IMR-90 (cell line): ENCODE data around the gene ECM1. TPM values are rescaled to one million over a fixed set of nuclear protein-coding genes. Genes with fewer than 3 reads are reported as not detected.

Source experiments
- ATAC-seq: fragments of 200-7000 bp; cut with Tn5 transposase; 2 replicates; pipeline ENCODE4 v1.9.1; 2020; ENCODE audit warnings: low read depth, mild to moderate bottlenecking, moderate library complexity
- BruUV-seq: library from RNA; stranded (reverse); fragments of 400-500 nt; replicated peaks from 2 replicates; lab custom pipeline; 2021; lab: Mats Ljungman, UMichigan
- CTCF ChIA-PET: fragments of 300-600 bp; formaldehyde crosslinking; extraction: SDS; loops from one replicate; lab custom pipeline; 2021; ENCODE audit warnings: antibody characterized with exemption; lab: Yijun Ruan, JAX
- POLR2A ChIA-PET: fragments of 300-600 bp; sonication (Branson Sonifier 250); formaldehyde crosslinking; loops from one replicate; lab custom pipeline; 2022; ENCODE audit warnings: antibody characterized with exemption; ENCODE audit not compliant: unreplicated experiment; lab: Charles Lee
- DNase-seq: peaks from one replicate; pipeline ENCODE4 v3.0.0; 2013
- H2AFZ ChIP-seq: replicated peaks from 2 replicates; pipeline ENCODE3; 2013; ENCODE audit warnings: low read length, mild to moderate bottlenecking; ENCODE audit not compliant: poor library complexity
- H2AK5ac ChIP-seq: 2 replicates; pipeline ENCODE4 v1.6.1; 2013; ENCODE audit warnings: low read depth, low read length, inconsistent platforms
- H2AK9ac ChIP-seq: replicated peaks from 2 replicates; pipeline ENCODE3; 2013; ENCODE audit warnings: mild to moderate bottlenecking, low read depth, low read length, moderate library complexity; ENCODE audit not compliant: poor library complexity
- H2BK120ac ChIP-seq: 2 replicates; pipeline ENCODE4 v1.6.1; 2013; ENCODE audit warnings: low read depth, low read length, inconsistent platforms
- H2BK15ac ChIP-seq: 3 replicates; pipeline ENCODE4 v1.6.1; 2013; ENCODE audit warnings: low read depth, low read length, inconsistent platforms
- H2BK20ac ChIP-seq: 2 replicates; pipeline ENCODE4 v1.6.1; 2013; ENCODE audit warnings: low read depth, mild to moderate bottlenecking, inconsistent platforms, low read length, moderate library complexity
- H2BK5ac ChIP-seq: 2 replicates; pipeline ENCODE4 v1.6.1; 2013; ENCODE audit warnings: mild to moderate bottlenecking, low read depth, low read length, inconsistent platforms; ENCODE audit not compliant: poor library complexity, severe bottlenecking
- H3K14ac ChIP-seq: replicated peaks from 2 replicates; pipeline ENCODE4 v1.6.1; 2013; ENCODE audit warnings: low read depth, low read length, inconsistent platforms
- H3K18ac ChIP-seq: 2 replicates; pipeline ENCODE4 v1.6.1; 2013; ENCODE audit warnings: low read depth, low read length, control low read depth
- H3K23ac ChIP-seq: 2 replicates; pipeline ENCODE4 v1.6.1; 2013; ENCODE audit warnings: low read depth, low read length, inconsistent platforms
- H3K27ac ChIP-seq: 2 replicates; pipeline ENCODE4 v1.5.1; 2013; ENCODE audit warnings: mild to moderate bottlenecking, control low read depth, low read length; ENCODE audit not compliant: insufficient read depth
- H3K27me3 ChIP-seq: 2 replicates; pipeline ENCODE4 v1.6.1; 2013; ENCODE audit warnings: low read length; ENCODE audit not compliant: control insufficient read depth, insufficient read depth
- H3K36me3 ChIP-seq: 2 replicates; pipeline ENCODE4 v1.6.1; 2013; ENCODE audit warnings: low read length, mixed read lengths; ENCODE audit not compliant: control insufficient read depth, insufficient read depth
- H3K4ac ChIP-seq: 2 replicates; pipeline ENCODE4 v1.6.1; 2013; ENCODE audit warnings: low read depth, low read length, inconsistent platforms
- H3K4me1 ChIP-seq: 2 replicates; pipeline ENCODE4 v1.6.1; 2013; ENCODE audit warnings: low read length, mixed read lengths; ENCODE audit not compliant: control insufficient read depth, insufficient read depth
- H3K4me2 ChIP-seq: 2 replicates; pipeline ENCODE4 v1.6.1; 2013; ENCODE audit warnings: low read depth, mild to moderate bottlenecking, control low read depth, low read length, moderate library complexity
- H3K4me3 ChIP-seq: 2 replicates; pipeline ENCODE4 v1.5.1; 2013; ENCODE audit warnings: low read depth, mild to moderate bottlenecking, control low read depth, low read length, moderate library complexity; ENCODE audit not compliant: insufficient read depth
- H3K56ac ChIP-seq: 2 replicates; pipeline ENCODE4 v1.6.1; 2013; ENCODE audit warnings: low read length, inconsistent platforms; ENCODE audit not compliant: insufficient read depth; ENCODE audit errors: extremely low read depth
- H3K79me1 ChIP-seq, 2 experiments: 2 replicates each; pipeline ENCODE4 v1.6.1; 2013; ENCODE audit warnings: low read length in 2 of 2, inconsistent platforms in 1 of 2, low read depth in 1 of 2
- H3K9ac ChIP-seq: 2 replicates; pipeline ENCODE4 v1.6.1; 2013; ENCODE audit warnings: low read depth, low read length, control low read depth
- H3K9me1 ChIP-seq: 2 replicates; pipeline ENCODE4 v1.6.1; 2013; ENCODE audit warnings: low read length, inconsistent platforms; ENCODE audit not compliant: insufficient read depth
- H3K9me3 ChIP-seq: 2 replicates; pipeline ENCODE4 v1.6.1; 2013; ENCODE audit warnings: low read length; ENCODE audit not compliant: control insufficient read depth, insufficient read depth
- H4K20me1 ChIP-seq: 2 replicates; pipeline ENCODE4 v1.6.1; 2013; ENCODE audit warnings: low read length, inconsistent platforms; ENCODE audit not compliant: insufficient read depth
- H4K5ac ChIP-seq: 2 replicates; pipeline ENCODE4 v1.6.1; 2013; ENCODE audit warnings: mild to moderate bottlenecking, low read depth, low read length, control low read depth
- H4K8ac ChIP-seq, 2 experiments: 2 replicates each; pipeline ENCODE4 v1.6.1; 2013; ENCODE audit warnings: low read depth in 2 of 2, low read length in 2 of 2, control low read depth in 1 of 2, inconsistent platforms in 1 of 2
- H4K91ac ChIP-seq: 2 replicates; pipeline ENCODE4 v1.6.1; 2013; ENCODE audit warnings: low read depth, low read length, inconsistent platforms; ENCODE audit not compliant: insufficient read depth
- CEBPB ChIP-seq: IDR thresholded peaks from 2 replicates; pipeline ENCODE4 v1.6.1; 2012; ENCODE audit warnings: low read depth, low read length, improper control_type of control experiment
- CTCF ChIP-seq: conservative IDR thresholded peaks from 2 replicates; pipeline ENCODE4 v1.5.1; 2012; ENCODE audit warnings: mild to moderate bottlenecking, low read depth, low read length, improper control_type of control experiment
- FOS ChIP-seq: fragments of 150-350 bp; IDR thresholded peaks from 2 replicates; pipeline ENCODE4 v1.6.1; 2016; ENCODE audit warnings: low read depth, low read length
- NFE2L2 ChIP-seq: fragments of 150-350 bp; IDR thresholded peaks from 2 replicates; pipeline ENCODE4 v1.6.1; 2016; ENCODE audit warnings: low read depth, mild to moderate bottlenecking, low read length
- POLR2A ChIP-seq: IDR thresholded peaks from 2 replicates; pipeline ENCODE4 v1.6.1; 2012; ENCODE audit warnings: mild to moderate bottlenecking, low read depth, low read length
- RCOR1 ChIP-seq: IDR thresholded peaks from 2 replicates; pipeline ENCODE4 v1.6.1; 2012; ENCODE audit warnings: mild to moderate bottlenecking, low read length, improper control_type of control experiment; ENCODE audit not compliant: insufficient replicate concordance
- RFX5 ChIP-seq: IDR thresholded peaks from 2 replicates; pipeline ENCODE4 v1.8.0; 2012; ENCODE audit warnings: low read depth, mild to moderate bottlenecking, low read length, moderate library complexity
- WGBS, 2 experiments: methylation state at CpG; one replicate each; pipeline versions ENCODE4 v1.1.5 to v1.1.7; 2013; ENCODE audit warnings: missing lambda C conversion rate in 2 of 2; ENCODE audit not compliant: insufficient read length in 1 of 2; ENCODE audit errors: extremely low coverage in 2 of 2; 5-methylcytosine and 5-hydroxymethylcytosine counted together
- dilution Hi-C: fragments of 300-500 bp; cut with HindIII; formaldehyde crosslinking; loops from one replicate; pipeline ENCODE4 v1.14.3; 2018; ENCODE audit warnings: low sequenced_read_pairs; ENCODE audit not compliant: unreplicated experiment
- in situ Hi-C: fragments of 300-500 bp; cut with MboI; formaldehyde crosslinking; loops from 3 replicates; pipeline ENCODE4 v1.14.3; 2019; ENCODE audit warnings: low sequenced_read_pairs, inconsistent platforms, mixed read lengths
- intact Hi-C: fragments of 100-400 bp; cut with micrococcal nuclease; formaldehyde crosslinking; loops from 2 replicates; pipeline ENCODE4 v1.10.0; 2022
- polyA plus RNA-seq, 3 experiments: library from polyadenylated mRNA; depleted of rRNA; stranded (reverse); fragments of >200 nt; gene quantifications; 2 replicates each; pipeline ENCODE4 v1.2.3, GENCODE V29; 2012; ENCODE audit warnings: low replicate concordance in 1 of 3
- total RNA-seq: library from RNA; depleted of rRNA; stranded (reverse); fragments of >200 nt; gene quantifications from 2 replicates; pipeline ENCODE4 v1.2.3, GENCODE V29; 2012

Gene ECM1
- total and polyA plus RNA-seq, 2 of the 4 experiments (the other 2 are of a cell fraction), result 20.1 to 230 TPM

- Histone ChIP-seq H3K4me3 (peak overlapping the region; percentile 66), H3K4me1 (no peaks in the 10 kb centered on the region; the same call in 1 of the 2 replicates), H2AK9ac (peak overlapping the region; percentile 96), H4K20me1 (no peaks in the 10 kb centered on the region), H3K79me1 (peaks cover 10 to 17% of the 10 kb centered on the region in 2 experiments), H3K4me2 (peak overlapping the region; percentile 90), H3K9ac (peak overlapping the region; percentile 83), H3K27ac (peak overlapping the region; percentile 54), H4K91ac (0 out of 2 replicates have a peak overlapping the region, but pooled peaks have one; percentile 40), H2BK5ac (peak overlapping the region; percentile 27), H2BK120ac (no peak overlapping the region), H2BK20ac (no peak overlapping the region), H3K56ac (peak overlapping the region; percentile 51), H3K23ac (peak overlapping the region; percentile 25), H3K4ac (peak overlapping the region; percentile 64), H3K14ac (peak overlapping the region; percentile 73), H2AFZ (peak overlapping the region; percentile 93), H4K8ac (peak overlapping the region; percentile 17 to 91), H2BK15ac (no peak overlapping the region), H3K36me3 (peaks cover 13% of the 10 kb centered on the region), H3K27me3 (no peaks in the 10 kb centered on the region), H4K5ac (peak overlapping the region; percentile 24; the same call in 1 of the 2 replicates), H2AK5ac (peak overlapping the region; percentile 78), H3K9me1 (peaks cover 4% of the 10 kb centered on the region), H3K18ac (no peak overlapping the region), H3K9me3 (no peaks in the 10 kb centered on the region)
- ChIA-PET POLR2A (no interaction called here), CTCF (no interaction called here)
- ATAC-seq, result no peak
- no TSS peak for BruUV-seq
- intact Hi-C loops (loop anchor here (1.0 to 5.0 kb wide), 4 partner anchors 45 to 134 kb away; partner anchors contain the start of gene ADAMTSL4), dilution Hi-C loops (no loop called here), in situ Hi-C loops (no loop called here)
- no peak for DNase-seq
- TF ChIP-seq FOS (no peak), POLR2A (no peak), NFE2L2 (no peak), RCOR1 (no peak), CTCF (no peak), RFX5 (no peak), CEBPB (no peak)
- WGBS, 2 experiments, result 0% methylated on average over 2 of the region's 7 CpGs; no CpG with 5 or more reads in 1 of the 2 experiments
Measured at GRCh38 chr1:150487763-150488115, 20.2 kb upstream of the ECM1 start.
